Occipital lobe (tissue), 2 donors: ENCODE measurements around the gene ATP7B. TPM values are rescaled to one million over a fixed set of nuclear protein-coding genes. Genes with fewer than 3 reads are reported as not detected.

Experiments
- DNase-seq: peaks from one replicate; lab custom pipeline; 2025; lab: John Stamatoyannopoulos, UW
- total RNA-seq: library from RNA; depleted of rRNA; stranded (reverse); fragments of >200 nt; gene quantifications from one replicate; pipeline ENCODE4 v1.2.3, GENCODE V29; 2014

ATP7B gene
- total RNA-seq, 1 donor from 2014 or later: 11.1 TPM

DNA sequence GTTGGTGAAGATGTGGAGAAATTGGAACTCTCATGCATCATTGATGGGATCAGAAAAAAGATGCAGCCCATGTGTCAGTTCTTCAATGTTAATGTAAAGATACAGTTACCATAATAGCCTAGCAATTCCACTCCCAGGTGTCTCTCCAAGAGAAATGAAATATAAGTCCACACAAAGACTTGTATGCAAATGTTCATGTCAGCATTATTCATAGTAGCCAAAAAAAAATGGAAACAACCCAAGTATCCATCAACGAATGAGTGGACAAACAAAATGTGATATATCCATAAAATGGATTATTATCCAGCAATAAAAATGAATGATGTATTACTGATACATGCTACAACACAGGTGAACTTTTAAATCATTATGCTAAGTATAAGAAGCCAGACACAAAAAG, 110.8 kb downstream of the ATP7B start:
- DNase-seq: no peak

GRCh38 chr13:51895906-51896888, 115.1 kb downstream of the ATP7B start:
- no peak for DNase-seq

DNA sequence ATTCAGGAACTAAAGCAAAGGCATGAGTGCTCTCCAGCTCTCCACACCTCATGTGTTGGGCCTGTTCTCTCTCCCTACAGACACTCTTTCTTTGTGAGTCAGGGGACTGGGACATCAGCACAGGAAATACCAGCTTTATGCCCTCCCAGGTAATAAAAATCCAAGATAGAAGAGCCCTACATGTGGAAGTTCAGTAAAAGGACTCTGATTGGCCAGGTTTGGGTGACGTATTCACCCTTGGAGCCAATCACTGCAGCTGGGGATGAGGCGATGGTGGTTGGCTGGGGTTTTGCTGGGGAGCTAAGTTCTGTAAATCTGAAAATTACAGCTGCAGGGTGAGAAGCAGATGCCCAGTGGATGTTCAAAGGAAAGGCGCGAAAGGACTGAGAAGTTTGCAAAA, 117.0 kb downstream of the ATP7B start:
- DNase-seq: no peak

GRCh38 chr13:51892657-51893056, 118.6 kb downstream of the ATP7B start:
- DNase-seq: no peak

GRCh38 chr13:51887468-51887867, 123.8 kb downstream of the ATP7B start:
- DNase-seq: no peak

GRCh38 chr13:51885651-51886050, 125.6 kb downstream of the ATP7B start:
- no peak for DNase-seq

GRCh38 chr13:51883226-51883600, 128.0 kb downstream of the ATP7B start:
- no peak for DNase-seq

Other genes starting within 250 kb of the ATP7B start
- 5.6 TPM for gene DHRS12, start 207.3 kb downstream of the ATP7B start, total RNA-seq
- gene TMEM272, start 166.3 kb downstream of the ATP7B start, total RNA-seq: 0.16 TPM
- gene CCDC70, start 149.5 kb downstream of the ATP7B start, total RNA-seq: not detected
- gene ALG11, start 948 bp upstream of the ATP7B start, total RNA-seq: 32.0 TPM
- gene UTP14C, start 13.2 kb upstream of the ATP7B start, total RNA-seq: 25.9 TPM
- gene NEK5, start 117.6 kb upstream of the ATP7B start, total RNA-seq: 0.94 TPM
- gene NEK3, start 148.1 kb upstream of the ATP7B start, total RNA-seq: 11.4 TPM